ENCODE results near the gene DLAT.

- TF ChIP-seq EZH2phosphoT487 (IDR thresholded peaks at IDR 0.05; ENCODE audit: borderline replicate concordance) (no peak), POLR2A (IDR thresholded peaks at IDR 0.05; ENCODE audit: borderline replicate concordance, extremely low read depth, insufficient read depth, insufficient read length) (no peak), ELF1 (IDR thresholded peaks at IDR 0.05; ENCODE audit: borderline replicate concordance, low read depth) (no peak), CTCF (IDR thresholded peaks at IDR 0.05 in 2 of 3, conservative IDR thresholded peaks at IDR 0.05 in 1 of 3; ENCODE audit: borderline replicate concordance in 1 of 3, insufficient read depth in 1 of 3, low read depth in 2 of 3, low read length in 2 of 3) (no peak), ZNF274 (IDR thresholded peaks at IDR 0.05; ENCODE audit: low read depth, low read length) (no peak), ATF3 (IDR thresholded peaks at IDR 0.05) (no peak), SRF (IDR thresholded peaks at IDR 0.05; ENCODE audit: low read depth) (no peak), POLR2AphosphoS5 (IDR thresholded peaks at IDR 0.05; ENCODE audit: low read depth, low read length) (no peak)
These were observed 19.6 kb upstream of the DLAT start for GRCh38 chr11:112005422-112006094.

Data from HCT116 (cell line).